GM13977 (cell line): Measurements from ENCODE around the gene TNFRSF12A.

Experiments used
- DNase-seq: peaks from one replicate; pipeline ENCODE4 v3.0.0; 2012; ENCODE audit warnings: low spot score
- in situ Hi-C: fragments of 300-500 bp; cut with MboI; formaldehyde crosslinking; loops from one replicate; pipeline ENCODE4 v1.12.0; 2022; ENCODE audit warnings: low sequenced_read_pairs, low pct_unique_long_range_greater_than_20kb, mixed read lengths, inconsistent platforms; ENCODE audit not compliant: unreplicated experiment
- TF ChIP-seq, protein P1 (sequence below): IDR thresholded peaks from 2 replicates; pipeline ENCODE4 v1.5.1; 2012; ENCODE audit warnings: mild to moderate bottlenecking, control low read depth; ENCODE audit not compliant: insufficient read depth; ENCODE audit errors: extremely low read depth, missing control alignments

TNFRSF12A gene

DNA sequence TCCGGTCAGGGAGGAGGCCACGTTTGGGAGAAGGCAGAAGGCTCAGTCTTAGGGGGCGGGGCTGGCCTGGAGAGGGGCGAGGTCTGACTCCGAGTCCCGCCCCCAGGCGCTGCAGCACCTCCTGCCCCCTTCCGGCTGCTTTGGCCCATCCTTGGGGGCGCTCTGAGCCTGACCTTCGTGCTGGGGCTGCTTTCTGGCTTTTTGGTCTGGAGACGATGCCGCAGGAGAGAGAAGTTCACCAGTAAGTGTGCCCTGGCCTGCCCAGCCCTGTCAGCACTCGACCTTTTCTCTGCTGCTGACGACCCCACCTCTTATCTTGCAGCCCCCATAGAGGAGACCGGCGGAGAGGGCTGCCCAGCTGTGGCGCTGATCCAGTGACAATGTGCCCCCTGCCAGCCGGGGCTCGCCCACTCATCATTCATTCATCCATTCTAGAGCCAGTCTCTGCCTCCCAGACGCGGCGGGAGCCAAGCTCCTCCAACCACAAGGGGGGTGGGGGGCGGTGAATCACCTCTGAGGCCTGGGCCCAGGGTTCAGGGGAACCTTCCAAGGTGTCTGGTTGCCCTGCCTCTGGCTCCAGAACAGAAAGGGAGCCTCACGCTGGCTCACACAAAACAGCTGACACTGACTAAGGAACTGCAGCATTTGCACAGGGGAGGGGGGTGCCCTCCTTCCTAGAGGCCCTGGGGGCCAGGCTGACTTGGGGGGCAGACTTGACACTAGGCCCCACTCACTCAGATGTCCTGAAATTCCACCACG lies 1.5 kb downstream of the TNFRSF12A start:
- in situ Hi-C loops = no loop called here
- DNase-seq = peak; percentile 87
- TF ChIP-seq, protein P1, sequence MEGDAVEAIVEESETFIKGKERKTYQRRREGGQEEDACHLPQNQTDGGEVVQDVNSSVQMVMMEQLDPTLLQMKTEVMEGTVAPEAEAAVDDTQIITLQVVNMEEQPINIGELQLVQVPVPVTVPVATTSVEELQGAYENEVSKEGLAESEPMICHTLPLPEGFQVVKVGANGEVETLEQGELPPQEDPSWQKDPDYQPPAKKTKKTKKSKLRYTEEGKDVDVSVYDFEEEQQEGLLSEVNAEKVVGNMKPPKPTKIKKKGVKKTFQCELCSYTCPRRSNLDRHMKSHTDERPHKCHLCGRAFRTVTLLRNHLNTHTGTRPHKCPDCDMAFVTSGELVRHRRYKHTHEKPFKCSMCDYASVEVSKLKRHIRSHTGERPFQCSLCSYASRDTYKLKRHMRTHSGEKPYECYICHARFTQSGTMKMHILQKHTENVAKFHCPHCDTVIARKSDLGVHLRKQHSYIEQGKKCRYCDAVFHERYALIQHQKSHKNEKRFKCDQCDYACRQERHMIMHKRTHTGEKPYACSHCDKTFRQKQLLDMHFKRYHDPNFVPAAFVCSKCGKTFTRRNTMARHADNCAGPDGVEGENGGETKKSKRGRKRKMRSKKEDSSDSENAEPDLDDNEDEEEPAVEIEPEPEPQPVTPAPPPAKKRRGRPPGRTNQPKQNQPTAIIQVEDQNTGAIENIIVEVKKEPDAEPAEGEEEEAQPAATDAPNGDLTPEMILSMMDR = peak; percentile 46

DNA sequence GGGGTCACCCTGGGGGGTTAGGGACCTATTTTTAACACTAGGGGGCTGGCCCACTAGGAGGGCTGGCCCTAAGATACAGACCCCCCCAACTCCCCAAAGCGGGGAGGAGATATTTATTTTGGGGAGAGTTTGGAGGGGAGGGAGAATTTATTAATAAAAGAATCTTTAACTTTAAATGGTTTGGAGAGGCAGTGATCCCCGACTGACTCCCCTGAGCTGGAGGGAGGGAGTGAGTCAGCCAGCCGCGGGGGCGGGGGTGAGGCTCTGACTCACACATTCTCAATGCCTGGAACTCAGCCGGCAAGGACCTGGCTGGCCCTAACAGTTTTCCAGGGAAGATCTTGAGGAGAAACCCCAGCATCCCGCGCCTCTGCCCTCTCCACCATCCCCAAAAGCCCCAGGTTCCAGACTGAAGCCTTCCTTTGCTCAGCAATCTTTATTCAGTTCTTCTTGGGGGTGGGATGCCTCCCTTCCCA lies 2.1 kb downstream of the TNFRSF12A start:
- DNase-seq = peak; percentile 74
- in situ Hi-C loops = no loop called here
- TF ChIP-seq, protein P1 = no peak

DNA sequence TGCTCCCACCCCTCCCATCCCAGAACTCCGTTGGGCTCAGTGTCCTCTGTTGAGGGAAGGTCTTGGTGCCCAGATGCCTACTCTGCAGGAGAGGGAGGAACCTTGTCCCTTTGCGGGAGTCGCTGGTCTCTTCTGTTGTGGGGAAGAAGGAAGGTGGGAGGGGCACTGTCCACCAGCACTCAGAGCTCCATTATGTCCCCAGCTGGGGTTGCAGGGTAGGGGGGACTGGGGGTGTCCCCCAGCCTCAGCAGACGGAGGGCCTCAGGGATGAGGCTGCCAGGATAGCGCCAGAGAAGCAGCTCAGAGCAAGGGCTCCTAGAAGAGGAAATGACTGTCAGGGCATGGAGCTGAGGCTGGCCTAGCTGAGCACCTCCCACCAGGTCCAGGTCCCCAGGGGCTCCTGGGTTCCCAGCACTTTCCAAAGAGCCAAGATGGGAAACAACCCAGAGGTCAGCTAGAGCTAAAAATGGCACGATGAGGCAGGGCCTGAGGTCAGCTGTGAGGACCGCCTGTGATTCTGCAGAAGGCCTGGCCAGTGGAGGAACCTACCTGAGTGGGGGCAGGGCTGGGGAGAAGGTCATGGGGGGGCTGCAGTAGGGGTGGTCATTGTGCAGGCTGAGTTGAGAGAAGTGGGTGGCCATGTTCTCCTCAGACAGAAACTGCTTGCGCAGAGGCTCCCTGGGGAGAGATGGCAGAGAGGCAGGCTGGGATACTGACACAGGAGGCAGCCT lies 2.7 kb downstream of the TNFRSF12A start:
- in situ Hi-C loops = no loop called here
- no peak for DNase-seq

DNA sequence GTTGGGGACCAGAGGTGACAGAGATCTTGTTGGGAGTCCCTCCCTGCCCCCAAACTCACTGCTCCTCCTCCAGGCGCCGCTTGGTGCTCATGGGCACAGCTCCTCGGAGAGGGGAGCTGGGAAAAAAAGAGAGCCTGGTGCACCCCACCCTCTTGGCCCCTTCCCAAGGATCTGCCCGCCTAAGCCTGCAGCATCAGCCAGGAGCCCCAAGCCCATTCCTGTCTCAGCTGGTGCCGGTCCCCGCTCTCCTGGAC lies 3.2 kb downstream of the TNFRSF12A start:
- TF ChIP-seq, protein P1 = no peak
- in situ Hi-C loops = no loop called here
- no peak for DNase-seq

More for the DNA sequence above, 2.7 kb downstream of the TNFRSF12A start:
- TF ChIP-seq, protein P1 = no peak

DNA sequence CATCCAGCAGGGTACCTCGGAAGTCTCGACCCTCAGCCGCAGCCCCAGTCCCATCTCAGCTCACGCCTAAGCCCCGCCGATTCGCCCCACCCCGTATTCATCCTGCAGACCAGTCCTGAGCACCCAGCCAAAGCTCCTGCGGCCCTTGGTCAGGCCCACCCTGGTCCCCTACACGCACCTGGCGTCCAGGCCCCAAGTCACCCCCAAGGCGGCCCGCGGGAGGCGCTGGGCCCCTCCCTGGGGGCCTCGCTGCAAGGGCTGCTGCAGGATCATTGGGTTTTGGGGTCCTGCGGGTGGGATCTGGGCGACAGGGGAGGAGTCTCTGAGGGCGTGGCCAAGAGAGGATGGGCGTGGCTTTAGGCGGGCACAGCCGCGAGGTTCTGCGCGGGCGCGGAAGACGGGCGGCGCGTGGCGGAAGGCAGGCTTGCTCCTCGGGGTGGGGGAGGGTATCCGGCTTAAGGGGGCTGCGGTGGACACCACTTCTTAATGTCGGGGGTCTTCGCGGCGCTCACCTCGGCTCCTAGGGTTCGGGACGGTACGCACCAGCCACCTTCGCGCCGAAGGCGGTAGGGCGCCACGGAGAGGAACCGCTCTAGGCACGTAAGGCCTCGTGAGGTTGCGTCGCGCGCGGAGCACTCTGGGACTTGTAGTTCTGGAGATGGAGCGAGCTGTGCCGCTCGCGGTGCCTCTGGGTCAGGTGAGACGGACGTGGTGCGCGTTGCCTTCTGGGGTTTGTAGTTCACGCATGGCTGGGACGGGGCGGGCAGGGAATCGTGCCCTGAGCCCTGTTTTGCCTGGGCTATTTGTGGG lies 3.7 kb downstream of the TNFRSF12A start, which contains the start of the genes HCFC1R1 and THOC6:
Gene HCFC1R1, minus strand, starts transcription at position 274 of the 810 bp plus-strand sequence. Its CDS starts 1 bp downstream, at position 273.
Gene THOC6, plus strand, starts transcription at position 367 of the 810 bp plus-strand sequence. Its CDS starts 292 bp downstream, at position 659.
- peak; percentile 95 for DNase-seq
- in situ Hi-C loops = no loop called here
- TF ChIP-seq, protein P1 = no peak
